Measurements from ENCODE around the gene PDE9A. TPM values are rescaled to one million over a fixed set of nuclear protein-coding genes. Genes with fewer than 3 reads are reported as not detected.

The PDE9A gene
- total and polyA plus RNA-seq, 4 donors, result 2.6 to 16.2 (median 7.8) TPM

DNA sequence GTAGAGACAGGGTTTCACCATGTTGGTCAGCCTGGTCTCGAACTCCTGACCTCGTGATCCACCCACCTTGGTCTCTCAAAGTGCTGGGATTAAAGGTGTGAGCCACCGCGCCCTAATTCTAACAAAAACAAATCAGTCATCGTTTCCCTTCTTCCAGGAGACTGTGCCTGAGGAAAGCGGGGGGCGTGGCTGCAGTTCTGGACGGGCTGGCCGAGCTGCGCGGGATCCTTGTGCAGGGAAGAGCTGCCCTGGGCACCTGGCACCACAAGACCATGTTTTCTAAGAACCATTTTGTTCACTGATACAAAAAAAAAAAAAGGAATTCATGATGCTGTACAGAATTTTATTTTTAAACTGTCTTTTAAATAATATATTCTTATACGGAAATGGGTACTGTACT, 121.7 kb downstream of the PDE9A start:
- 96 to 98% methylated on average over 12 of the region's 12 CpGs for WGBS, 2 donors
- intact Hi-C loops (cut with DNase I), result no loop called here
- no peaks in the 10 kb centered on the region for H3K27me3 ChIP-seq (ENCODE audit: control insufficient read depth in 1 of 2, insufficient read depth in 2 of 2, low read length in 1 of 2)
- DNase-seq (no peak), ATAC-seq (ENCODE audit: low FRiP score) (no peak)
- H3K27ac ChIP-seq (ENCODE audit: low read depth in 1 of 2, low read length in 2 of 2), result no peak overlapping the region
- no peaks in the 10 kb centered on the region for H3K4me1 ChIP-seq (ENCODE audit: control insufficient read depth in 1 of 2, insufficient read depth in 2 of 2, low read length in 2 of 2)
- H3K36me3 ChIP-seq (ENCODE audit: control insufficient read depth in 1 of 2, insufficient read depth in 2 of 2, low read length in 1 of 2), result no peaks in the 10 kb centered on the region
- H3K4me3 ChIP-seq (ENCODE audit: low read length in 2 of 2), result no peak overlapping the region
- H3K9me3 ChIP-seq (ENCODE audit: control insufficient read depth, low read length), result peaks cover 1% of the 10 kb centered on the region

DNA sequence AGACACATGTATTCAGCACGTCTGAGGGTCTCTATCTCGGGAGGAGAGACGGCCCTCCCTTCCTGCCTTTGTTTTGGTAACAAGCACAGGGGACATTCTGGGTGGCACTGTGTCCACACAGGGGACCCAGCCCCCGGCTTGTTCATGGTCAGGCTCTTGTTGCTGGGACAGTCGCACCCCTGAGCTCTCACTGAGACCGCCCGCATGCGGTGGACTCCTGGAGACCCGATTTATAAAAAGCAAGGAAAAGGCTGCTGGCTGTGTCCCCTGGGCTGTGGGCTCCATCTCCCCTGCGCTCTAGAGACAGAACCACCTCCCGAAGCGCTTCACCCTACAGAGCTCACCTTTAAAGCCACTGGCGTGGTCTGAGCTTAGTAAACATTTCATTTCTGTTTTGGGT, 122.5 kb downstream of the PDE9A start:
- ATAC-seq (ENCODE audit: low FRiP score), result no peak

DNA sequence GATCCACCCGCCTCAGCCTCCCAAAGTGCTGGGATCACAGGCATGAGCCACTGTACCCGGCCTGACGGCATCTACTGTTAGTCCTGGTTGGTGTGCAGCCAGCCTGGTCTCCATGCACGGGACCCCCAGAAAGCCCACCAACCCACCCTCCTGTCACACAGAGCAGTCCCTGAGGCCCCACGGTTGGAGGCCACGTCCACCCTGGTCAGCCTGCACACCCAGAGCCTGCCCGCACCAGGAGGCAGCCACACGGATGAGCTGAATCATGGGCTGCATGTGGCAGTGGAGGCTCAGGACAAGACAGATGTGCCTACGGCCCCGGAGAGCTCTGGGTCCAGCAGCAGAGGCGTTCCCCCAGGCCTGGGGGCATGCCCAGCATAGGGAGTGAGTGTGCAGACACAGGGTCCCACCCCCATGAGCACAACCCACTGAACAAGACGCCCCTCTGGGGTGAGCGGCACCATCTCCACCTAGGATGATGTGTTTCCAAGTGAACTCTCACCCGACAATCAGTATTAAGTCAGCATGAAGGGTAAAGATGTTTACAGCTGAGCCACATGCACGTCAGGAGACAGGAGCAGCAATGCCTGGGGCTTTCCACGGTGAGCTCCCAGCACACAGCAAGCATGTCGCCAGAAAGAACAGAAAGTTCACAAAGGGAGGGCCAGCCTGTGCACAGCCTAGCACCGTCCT, 123.8 kb downstream of the PDE9A start:
- H3K27me3 ChIP-seq (ENCODE audit: control insufficient read depth in 1 of 2, insufficient read depth in 2 of 2, low read length in 1 of 2), result no peaks in the 10 kb centered on the region
- no peak overlapping the region for H3K27ac ChIP-seq (ENCODE audit: low read depth in 1 of 2, low read length in 2 of 2)
- H3K4me1 ChIP-seq (ENCODE audit: control insufficient read depth in 1 of 2, insufficient read depth in 2 of 2, low read length in 2 of 2), result no peaks in the 10 kb centered on the region
- 85 to 86% methylated on average over 18 of the region's 18 CpGs for WGBS, 2 donors
- no peak overlapping the region for H3K4me3 ChIP-seq (ENCODE audit: low read length in 2 of 2)
- H3K36me3 ChIP-seq (ENCODE audit: control insufficient read depth in 1 of 2, insufficient read depth in 2 of 2, low read length in 1 of 2), result no peaks in the 10 kb centered on the region
- DNase-seq (no peak), ATAC-seq (ENCODE audit: low FRiP score) (peak; percentile 37)
- H3K9me3 ChIP-seq (ENCODE audit: control insufficient read depth, low read length), result peaks cover 1% of the 10 kb centered on the region
- intact Hi-C loops (cut with DNase I), result no loop called here

More for the DNA sequence above, 122.5 kb downstream of the PDE9A start:
- intact Hi-C loops (cut with DNase I), result no loop called here
- WGBS, 2 donors, result 91% methylated on average over 13 of the region's 13 CpGs
- Histone ChIP-seq H3K27me3 (ENCODE audit: control insufficient read depth in 1 of 2, insufficient read depth in 2 of 2, low read length in 1 of 2) (no peaks in the 10 kb centered on the region), H3K4me3 (ENCODE audit: low read length in 2 of 2) (no peak overlapping the region), H3K27ac (ENCODE audit: low read depth in 1 of 2, low read length in 2 of 2) (no peak overlapping the region), H3K9me3 (ENCODE audit: control insufficient read depth, low read length) (peaks cover 1% of the 10 kb centered on the region), H3K36me3 (ENCODE audit: control insufficient read depth in 1 of 2, insufficient read depth in 2 of 2, low read length in 1 of 2) (no peaks in the 10 kb centered on the region), H3K4me1 (ENCODE audit: control insufficient read depth in 1 of 2, insufficient read depth in 2 of 2, low read length in 2 of 2) (no peaks in the 10 kb centered on the region)
- DNase-seq, result no peak

DNA sequence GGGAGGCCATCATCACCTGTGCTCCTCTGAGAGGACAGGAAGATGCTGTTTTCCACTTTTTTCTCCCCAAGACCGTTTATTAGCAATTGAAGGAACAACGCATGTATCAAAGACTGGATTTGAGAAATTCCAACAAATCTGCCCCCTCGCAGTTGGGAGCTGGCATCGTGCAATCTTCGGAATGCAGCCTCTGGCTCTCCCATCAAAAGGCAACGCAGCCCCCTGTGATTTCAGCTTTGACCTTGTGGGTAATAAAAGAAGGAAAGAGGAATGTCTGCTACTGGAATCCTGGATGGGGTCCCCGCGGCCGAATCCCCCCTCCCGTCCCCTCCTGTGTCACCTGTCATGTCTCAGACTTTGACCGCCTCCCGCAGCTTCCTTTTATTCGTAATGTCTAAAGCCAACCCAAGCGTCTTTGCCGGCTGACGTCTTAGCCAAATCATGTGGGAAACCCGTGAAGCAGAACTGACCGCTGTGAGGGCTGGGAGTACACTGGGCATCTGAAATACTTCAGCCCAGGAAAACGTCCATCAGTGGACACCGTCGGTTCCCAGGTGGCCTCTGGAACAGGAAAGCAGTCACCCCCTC, 124.4 kb downstream of the PDE9A start:
- H3K27ac ChIP-seq (ENCODE audit: low read depth in 1 of 2, low read length in 2 of 2), result no peak overlapping the region
- H3K9me3 ChIP-seq (ENCODE audit: control insufficient read depth, low read length), result peaks cover 1% of the 10 kb centered on the region
- intact Hi-C loops (cut with DNase I), result no loop called here
- no peaks in the 10 kb centered on the region for H3K27me3 ChIP-seq (ENCODE audit: control insufficient read depth in 1 of 2, insufficient read depth in 2 of 2, low read length in 1 of 2)
- ATAC-seq (ENCODE audit: low FRiP score) (no peak), DNase-seq (no peak)
- no peaks in the 10 kb centered on the region for H3K36me3 ChIP-seq (ENCODE audit: control insufficient read depth in 1 of 2, insufficient read depth in 2 of 2, low read length in 1 of 2)
- no peak overlapping the region for H3K4me3 ChIP-seq (ENCODE audit: low read length in 2 of 2)
- WGBS, 2 donors, result 49 to 55% methylated on average over 21 of the region's 21 CpGs
- H3K4me1 ChIP-seq (ENCODE audit: control insufficient read depth in 1 of 2, insufficient read depth in 2 of 2, low read length in 2 of 2), result no peaks in the 10 kb centered on the region

DNA sequence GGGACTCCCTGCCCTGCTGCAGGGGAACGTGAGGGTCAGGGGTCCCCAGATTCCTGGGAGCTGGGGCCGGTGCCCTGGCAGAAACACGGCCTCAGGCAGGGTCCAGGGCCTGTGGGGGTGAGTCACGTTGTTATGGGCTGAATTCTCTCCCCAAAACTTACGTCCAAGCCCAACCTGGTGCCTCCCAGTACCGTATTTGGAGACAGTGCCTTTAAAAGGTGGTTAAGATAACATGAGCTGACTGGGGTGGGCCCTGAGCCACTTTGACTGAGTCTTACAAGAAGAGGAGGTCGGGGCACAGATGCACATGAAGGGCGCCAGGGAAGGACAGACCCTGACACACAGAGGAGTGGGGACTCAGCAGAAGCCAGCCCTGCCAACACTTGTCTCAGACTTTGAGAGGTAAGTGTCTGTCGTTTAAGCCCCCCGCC, 126.0 kb downstream of the PDE9A start:
- H3K36me3 ChIP-seq (ENCODE audit: control insufficient read depth in 1 of 2, insufficient read depth in 2 of 2, low read length in 1 of 2), result no peaks in the 10 kb centered on the region
- peaks cover 1% of the 10 kb centered on the region for H3K9me3 ChIP-seq (ENCODE audit: control insufficient read depth, low read length)
- no peak overlapping the region for H3K27ac ChIP-seq (ENCODE audit: low read depth in 1 of 2, low read length in 2 of 2)
- no peaks in the 10 kb centered on the region for H3K27me3 ChIP-seq (ENCODE audit: control insufficient read depth in 1 of 2, insufficient read depth in 2 of 2, low read length in 1 of 2)
- ATAC-seq (ENCODE audit: low FRiP score), result no peak
- no peak for DNase-seq
- no peak overlapping the region for H3K4me3 ChIP-seq (ENCODE audit: low read length in 2 of 2)
- no peaks in the 10 kb centered on the region for H3K4me1 ChIP-seq (ENCODE audit: control insufficient read depth in 1 of 2, insufficient read depth in 2 of 2, low read length in 2 of 2)
- intact Hi-C loops (cut with DNase I), result no loop called here
- 66 to 73% methylated on average over 10 of the region's 10 CpGs for WGBS, 2 donors

DNA sequence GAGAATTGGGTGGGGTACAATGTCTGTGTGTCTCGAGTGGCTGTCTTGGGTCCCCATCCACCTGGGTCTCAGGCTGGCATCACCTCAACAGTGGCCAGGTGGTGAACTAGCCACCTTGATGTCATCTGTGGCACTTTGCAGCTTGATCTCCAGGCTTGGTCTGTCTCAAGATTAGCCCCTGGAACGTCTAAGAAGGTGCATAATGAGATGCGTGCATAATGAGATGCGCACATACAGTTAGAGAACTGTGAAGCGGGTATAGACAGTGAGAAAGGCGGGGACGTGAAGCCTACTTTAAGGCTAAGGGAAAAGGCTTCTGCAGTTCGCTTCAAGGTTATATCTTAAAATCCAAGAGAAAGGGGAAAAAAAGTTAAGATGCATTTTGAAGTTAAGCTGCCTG, 127.2 kb downstream of the PDE9A start:
- no peak overlapping the region for H3K4me3 ChIP-seq (ENCODE audit: low read length in 2 of 2)

DNA sequence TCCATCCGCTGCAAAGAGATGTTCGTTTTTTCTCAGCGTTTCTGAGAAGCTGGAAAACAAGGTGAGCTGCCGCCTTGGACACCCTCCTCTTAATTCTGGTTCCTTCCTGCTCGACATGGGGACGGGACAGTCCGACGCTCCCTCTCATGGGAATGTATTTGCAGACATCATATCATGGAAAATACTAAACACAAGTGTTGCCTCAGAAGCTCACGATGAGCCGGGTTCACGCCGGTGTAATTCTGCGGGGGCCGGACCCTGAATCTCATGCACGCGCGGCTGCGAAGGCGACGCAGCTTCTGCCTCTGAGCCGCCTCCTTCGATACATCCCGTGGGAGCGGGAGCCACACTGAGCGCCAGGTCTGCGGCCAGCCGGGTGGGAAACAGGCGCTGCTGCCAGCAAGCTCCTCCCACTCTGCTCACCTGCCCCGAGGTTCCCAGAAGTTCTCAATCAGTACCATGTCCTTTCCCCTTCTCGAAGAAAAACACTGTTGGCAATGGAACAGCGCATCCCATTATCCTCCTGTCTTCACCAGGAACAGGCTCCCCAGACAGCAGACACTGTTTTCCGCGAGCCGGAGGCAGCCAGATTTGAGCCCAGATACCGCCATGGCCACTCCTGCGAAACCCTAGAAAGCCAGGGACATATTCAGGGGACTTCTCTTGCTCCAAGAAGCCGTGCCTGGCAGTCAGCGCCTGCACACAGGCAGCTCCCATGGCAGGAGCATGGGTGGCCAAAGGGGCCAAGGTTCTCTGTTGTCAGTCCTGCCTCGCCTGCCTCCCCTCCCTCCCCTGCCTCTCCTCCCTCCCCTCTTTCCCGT, 127.9 kb downstream of the PDE9A start:
- no peaks in the 10 kb centered on the region for H3K4me1 ChIP-seq (ENCODE audit: control insufficient read depth in 1 of 2, insufficient read depth in 2 of 2, low read length in 2 of 2)
- intact Hi-C loops (cut with DNase I), result no loop called here
- H3K4me3 ChIP-seq (ENCODE audit: low read length in 2 of 2), result no peak overlapping the region
- no peaks in the 10 kb centered on the region for H3K27me3 ChIP-seq (ENCODE audit: control insufficient read depth in 1 of 2, insufficient read depth in 2 of 2, low read length in 1 of 2)
- peaks cover 1% of the 10 kb centered on the region for H3K9me3 ChIP-seq (ENCODE audit: control insufficient read depth, low read length)
- no peak overlapping the region for H3K27ac ChIP-seq (ENCODE audit: low read depth in 1 of 2, low read length in 2 of 2)
- 7% methylated on average over 40 of the region's 40 CpGs for WGBS, 2 donors
- no peak for DNase-seq
- no peaks in the 10 kb centered on the region for H3K36me3 ChIP-seq (ENCODE audit: control insufficient read depth in 1 of 2, insufficient read depth in 2 of 2, low read length in 1 of 2)
- ATAC-seq (ENCODE audit: low FRiP score), result no peak

More for the DNA sequence above, 127.2 kb downstream of the PDE9A start:
- Histone ChIP-seq H3K9me3 (ENCODE audit: control insufficient read depth, low read length) (peaks cover 1% of the 10 kb centered on the region), H3K27me3 (ENCODE audit: control insufficient read depth in 1 of 2, insufficient read depth in 2 of 2, low read length in 1 of 2) (no peaks in the 10 kb centered on the region), H3K4me1 (ENCODE audit: control insufficient read depth in 1 of 2, insufficient read depth in 2 of 2, low read length in 2 of 2) (no peaks in the 10 kb centered on the region), H3K36me3 (ENCODE audit: control insufficient read depth in 1 of 2, insufficient read depth in 2 of 2, low read length in 1 of 2) (no peaks in the 10 kb centered on the region), H3K27ac (ENCODE audit: low read depth in 1 of 2, low read length in 2 of 2) (no peak overlapping the region)
- ATAC-seq (ENCODE audit: low FRiP score) (no peak), DNase-seq (no peak)
- 41 to 44% methylated on average over 8 of the region's 8 CpGs for WGBS, 2 donors
- intact Hi-C loops (cut with DNase I), result no loop called here

DNA sequence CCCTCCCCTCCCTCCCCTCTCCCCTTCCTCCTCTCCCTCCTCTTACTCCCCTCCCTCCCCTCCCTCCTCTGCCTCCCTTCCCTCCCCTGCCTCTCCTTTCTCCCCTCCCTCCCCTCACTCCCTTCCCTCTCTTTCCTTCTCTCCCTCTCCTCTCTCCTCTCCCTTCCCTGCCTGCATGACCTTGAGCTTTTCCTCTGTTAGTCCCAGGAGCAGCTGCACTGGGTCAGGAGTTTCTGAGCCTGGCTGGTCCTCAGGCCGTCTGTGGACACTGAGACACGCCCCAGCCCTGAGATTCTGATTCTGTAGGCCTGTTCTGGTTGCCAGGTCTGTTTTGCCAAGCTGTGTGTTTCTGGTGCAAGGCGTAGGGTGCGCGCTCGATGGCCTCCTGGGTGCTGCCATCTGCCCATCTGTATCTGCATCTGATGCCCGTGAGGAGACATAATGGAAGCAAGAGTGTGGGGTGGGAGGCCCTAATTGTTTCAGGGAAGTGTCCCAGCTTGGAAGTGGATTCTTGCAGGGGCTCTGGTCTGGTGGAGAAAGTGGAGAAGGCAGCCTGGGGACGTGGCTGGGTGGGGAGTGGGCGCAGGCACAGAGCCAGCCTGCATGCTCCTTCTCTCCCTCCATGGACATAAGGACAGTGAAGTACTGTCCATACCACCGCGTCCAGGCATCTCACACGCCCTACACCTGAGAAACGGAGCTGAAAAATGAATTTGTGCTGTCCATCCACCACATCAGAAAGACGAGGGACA, 128.7 kb downstream of the PDE9A start:
- no peaks in the 10 kb centered on the region for H3K36me3 ChIP-seq (ENCODE audit: control insufficient read depth in 1 of 2, insufficient read depth in 2 of 2, low read length in 1 of 2)
- DNase-seq (no peak), ATAC-seq (ENCODE audit: low FRiP score) (no peak)
- no peak overlapping the region for H3K4me3 ChIP-seq (ENCODE audit: low read length in 2 of 2)
- 86 to 87% methylated on average over 14 of the region's 14 CpGs for WGBS, 2 donors
- intact Hi-C loops (cut with DNase I), result no loop called here
- peaks cover 1% of the 10 kb centered on the region for H3K9me3 ChIP-seq (ENCODE audit: control insufficient read depth, low read length)
- H3K27ac ChIP-seq (ENCODE audit: low read depth in 1 of 2, low read length in 2 of 2), result no peak overlapping the region
- no peaks in the 10 kb centered on the region for H3K27me3 ChIP-seq (ENCODE audit: control insufficient read depth in 1 of 2, insufficient read depth in 2 of 2, low read length in 1 of 2)
- H3K4me1 ChIP-seq (ENCODE audit: control insufficient read depth in 1 of 2, insufficient read depth in 2 of 2, low read length in 2 of 2), result no peaks in the 10 kb centered on the region
